ENCODE measurements around the gene ATR. TPM values are rescaled to one million over a fixed set of nuclear protein-coding genes. Genes with fewer than 3 reads are reported as not detected.

Gene ATR
- total RNA-seq: 22.1 and 23.6 TPM in 2 replicates

DNA sequence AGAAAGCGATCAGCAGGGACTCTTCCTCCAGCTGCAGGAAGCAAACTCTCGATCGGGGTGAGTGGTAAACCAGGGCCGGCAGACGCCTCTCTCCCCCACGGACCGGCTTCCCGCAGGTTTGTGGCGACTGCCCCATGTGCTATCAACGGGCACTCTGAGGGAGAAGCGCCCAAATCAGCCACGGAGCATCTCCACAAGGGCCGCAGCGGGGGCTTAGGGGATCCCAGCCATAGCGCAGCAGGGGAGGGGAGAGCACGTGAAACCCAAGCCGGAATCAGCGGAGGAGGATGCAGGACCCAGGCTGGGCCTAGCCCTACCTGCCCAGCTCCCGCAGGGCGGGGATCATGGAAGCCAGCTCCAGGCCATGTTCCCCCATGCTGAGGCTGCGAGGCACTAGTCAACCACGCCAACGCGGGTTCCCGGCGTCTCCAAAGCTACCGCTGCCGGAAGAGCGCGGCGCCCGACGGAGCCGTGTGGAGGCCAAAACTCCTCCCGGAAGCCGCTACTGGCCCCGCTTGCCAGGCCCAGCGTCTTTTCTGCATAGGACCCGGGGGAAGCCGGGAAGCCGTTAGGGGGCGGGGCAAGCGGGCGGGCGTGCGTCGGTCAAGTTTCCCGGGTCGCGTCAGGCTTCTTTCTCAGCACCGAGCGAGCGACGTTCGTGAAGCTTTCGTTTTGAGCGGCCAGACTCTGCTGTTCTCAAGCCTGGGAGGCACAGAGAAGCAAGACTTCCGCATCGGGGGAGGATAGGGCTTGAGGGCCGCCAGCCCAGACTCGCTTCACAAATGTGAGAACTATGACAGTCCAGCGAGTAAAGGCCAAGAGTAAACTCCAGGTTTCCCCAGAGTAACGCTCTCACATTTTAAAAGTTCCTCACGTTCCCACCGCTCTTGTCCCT, at the start of gene ATR:
ATR (minus strand) TSS at position 405 of the 895 bp plus-strand sequence; CDS start at position 376, 29 bp downstream.
- Histone ChIP-seq H3K79me2 (ENCODE audit: insufficient read depth, low read length) (peaks cover 48% of the 10 kb centered on the region), H3K27ac (ENCODE audit: low read depth, low read length) (peak within 1 kb of the TSS; percentile 94), H3K36me3 (ENCODE audit: insufficient read depth, low read length) (no peaks in the 10 kb centered on the region), H3K27me3 (ENCODE audit: insufficient read depth, low read length) (peaks cover 3% of the 10 kb centered on the region), H2AFZ (ENCODE audit: low read length) (peak within 1 kb of the TSS; percentile 97), H3K4me1 (ENCODE audit: insufficient read depth, low read length) (peaks cover 23% of the 10 kb centered on the region), H3K4me2 (ENCODE audit: insufficient read depth, low read length) (peak within 1 kb of the TSS; percentile 91), H3K4me3 (ENCODE audit: insufficient read depth, low read length) (peak within 1 kb of the TSS; percentile 95), H3K9me3 (ENCODE audit: low read depth, low read length) (no peaks in the 10 kb centered on the region), H4K20me1 (ENCODE audit: insufficient read depth, low read length) (no peaks in the 10 kb centered on the region)
- peak; percentile 92 for DNase-seq (ENCODE audit: insufficient read length, low spot score, missing footprints)
- TF ChIP-seq, protein P1, sequence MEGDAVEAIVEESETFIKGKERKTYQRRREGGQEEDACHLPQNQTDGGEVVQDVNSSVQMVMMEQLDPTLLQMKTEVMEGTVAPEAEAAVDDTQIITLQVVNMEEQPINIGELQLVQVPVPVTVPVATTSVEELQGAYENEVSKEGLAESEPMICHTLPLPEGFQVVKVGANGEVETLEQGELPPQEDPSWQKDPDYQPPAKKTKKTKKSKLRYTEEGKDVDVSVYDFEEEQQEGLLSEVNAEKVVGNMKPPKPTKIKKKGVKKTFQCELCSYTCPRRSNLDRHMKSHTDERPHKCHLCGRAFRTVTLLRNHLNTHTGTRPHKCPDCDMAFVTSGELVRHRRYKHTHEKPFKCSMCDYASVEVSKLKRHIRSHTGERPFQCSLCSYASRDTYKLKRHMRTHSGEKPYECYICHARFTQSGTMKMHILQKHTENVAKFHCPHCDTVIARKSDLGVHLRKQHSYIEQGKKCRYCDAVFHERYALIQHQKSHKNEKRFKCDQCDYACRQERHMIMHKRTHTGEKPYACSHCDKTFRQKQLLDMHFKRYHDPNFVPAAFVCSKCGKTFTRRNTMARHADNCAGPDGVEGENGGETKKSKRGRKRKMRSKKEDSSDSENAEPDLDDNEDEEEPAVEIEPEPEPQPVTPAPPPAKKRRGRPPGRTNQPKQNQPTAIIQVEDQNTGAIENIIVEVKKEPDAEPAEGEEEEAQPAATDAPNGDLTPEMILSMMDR (IDR thresholded peaks at IDR 0.05; ENCODE audit: extremely low read depth, low read depth, low read length): no peak

DNA sequence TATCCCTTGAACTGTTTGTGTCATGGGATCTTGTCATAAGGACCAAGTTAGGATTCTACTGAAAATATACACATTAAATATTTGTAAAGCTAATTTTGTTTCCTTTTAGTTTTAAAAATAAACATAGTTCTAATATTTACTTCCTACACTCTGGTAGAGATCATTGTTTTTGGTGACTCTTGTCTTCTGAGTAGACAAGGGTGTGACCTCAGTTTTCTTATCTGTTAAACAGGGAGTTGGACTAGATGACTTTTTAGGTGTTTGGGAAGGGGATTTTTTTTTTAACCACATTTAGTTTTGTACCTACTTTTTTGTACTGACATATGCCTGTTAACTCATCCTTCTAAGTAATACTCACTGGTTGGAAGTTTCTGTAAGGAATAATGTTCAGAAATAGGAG, 48.4 kb upstream of the ATR start:
- H3K4me3 ChIP-seq (ENCODE audit: insufficient read depth, low read length): no peak overlapping the region
- no peaks in the 10 kb centered on the region for H4K20me1 ChIP-seq (ENCODE audit: insufficient read depth, low read length)
- no peak overlapping the region for H3K27ac ChIP-seq (ENCODE audit: low read depth, low read length)
- H3K9me3 ChIP-seq (ENCODE audit: low read depth, low read length): no peaks in the 10 kb centered on the region
- no peaks in the 10 kb centered on the region for H3K4me1 ChIP-seq (ENCODE audit: insufficient read depth, low read length)
- H3K79me2 ChIP-seq (ENCODE audit: insufficient read depth, low read length): no peaks in the 10 kb centered on the region
- H3K4me2 ChIP-seq (ENCODE audit: insufficient read depth, low read length): no peak overlapping the region
- no peak overlapping the region for H2AFZ ChIP-seq (ENCODE audit: low read length)
- TF ChIP-seq, protein P1 (IDR thresholded peaks at IDR 0.05; ENCODE audit: extremely low read depth, low read depth, low read length): no peak
- no peaks in the 10 kb centered on the region for H3K36me3 ChIP-seq (ENCODE audit: insufficient read depth, low read length)
- no peak for DNase-seq (ENCODE audit: insufficient read length, low spot score, missing footprints)
- peaks cover 3% of the 10 kb centered on the region for H3K27me3 ChIP-seq (ENCODE audit: insufficient read depth, low read length)

DNA sequence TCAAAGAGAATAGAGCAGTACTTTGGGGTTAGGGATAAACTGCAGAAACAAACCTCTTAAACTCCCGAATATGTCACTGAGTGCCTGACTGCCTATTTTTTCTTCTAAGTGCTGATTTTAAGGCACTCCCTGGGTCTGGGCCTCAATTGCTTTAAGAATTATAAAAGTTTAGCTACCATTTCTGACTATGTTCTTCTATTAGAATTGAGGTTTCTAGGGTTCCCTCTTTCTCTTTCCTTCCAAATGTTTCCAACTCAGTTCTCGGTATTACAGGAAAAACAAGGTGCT, 46.6 kb upstream of the ATR start:
- H3K4me3 ChIP-seq (ENCODE audit: insufficient read depth, low read length): no peak overlapping the region
- peaks cover 3% of the 10 kb centered on the region for H3K27me3 ChIP-seq (ENCODE audit: insufficient read depth, low read length)
- no peak for DNase-seq (ENCODE audit: insufficient read length, low spot score, missing footprints)
- TF ChIP-seq, protein P1 (IDR thresholded peaks at IDR 0.05; ENCODE audit: extremely low read depth, low read depth, low read length): no peak
- H3K9me3 ChIP-seq (ENCODE audit: low read depth, low read length): no peaks in the 10 kb centered on the region
- no peaks in the 10 kb centered on the region for H3K36me3 ChIP-seq (ENCODE audit: insufficient read depth, low read length)
- H3K27ac ChIP-seq (ENCODE audit: low read depth, low read length): no peak overlapping the region
- H2AFZ ChIP-seq (ENCODE audit: low read length): no peak overlapping the region
- H4K20me1 ChIP-seq (ENCODE audit: insufficient read depth, low read length): no peaks in the 10 kb centered on the region
- H3K4me2 ChIP-seq (ENCODE audit: insufficient read depth, low read length): no peak overlapping the region
- H3K4me1 ChIP-seq (ENCODE audit: insufficient read depth, low read length): no peaks in the 10 kb centered on the region
- H3K79me2 ChIP-seq (ENCODE audit: insufficient read depth, low read length): no peaks in the 10 kb centered on the region

DNA sequence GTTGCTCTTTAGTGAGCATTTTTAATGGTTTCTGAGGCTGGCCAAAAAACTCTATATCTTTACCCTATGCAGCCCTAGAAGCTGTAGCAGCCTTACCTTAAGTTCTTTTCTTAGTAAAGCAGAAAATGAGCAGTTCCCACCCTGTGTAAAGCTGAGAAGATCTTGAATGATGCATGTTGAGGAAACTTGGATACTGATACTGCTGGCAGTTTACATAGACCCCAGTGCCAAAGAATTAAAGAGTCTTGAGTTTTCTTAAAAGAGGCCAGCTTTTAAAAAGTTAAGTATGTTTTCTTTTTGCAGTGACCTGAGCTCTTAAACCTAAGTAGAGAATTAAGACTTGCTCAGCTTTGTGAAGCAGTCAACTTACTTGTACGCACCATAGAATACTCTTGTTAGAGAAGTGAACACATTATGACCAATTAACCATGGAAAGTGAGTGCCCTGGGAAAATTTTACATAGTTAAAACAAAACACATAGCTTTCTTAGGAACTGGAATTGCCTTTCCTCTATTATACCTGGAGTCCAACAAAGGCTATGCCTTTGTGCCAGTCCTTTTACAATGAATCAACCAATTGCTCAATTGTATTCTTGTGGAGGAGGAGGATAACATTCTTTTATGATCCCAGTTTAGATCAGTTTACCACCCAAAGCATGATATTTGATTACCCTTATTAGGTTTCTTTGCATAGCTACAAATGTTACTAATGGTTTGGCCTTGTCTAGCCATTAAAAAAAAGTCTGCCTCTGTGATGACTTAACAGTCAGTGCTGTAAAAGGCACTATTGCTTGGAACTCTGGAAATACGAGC, 46.0 kb upstream of the ATR start:
- DNase-seq (ENCODE audit: insufficient read length, low spot score, missing footprints): no peak
- TF ChIP-seq, protein P1 (IDR thresholded peaks at IDR 0.05; ENCODE audit: extremely low read depth, low read depth, low read length): no peak
- Histone ChIP-seq H3K36me3 (ENCODE audit: insufficient read depth, low read length) (no peaks in the 10 kb centered on the region), H2AFZ (ENCODE audit: low read length) (no peak overlapping the region), H3K79me2 (ENCODE audit: insufficient read depth, low read length) (no peaks in the 10 kb centered on the region), H3K4me1 (ENCODE audit: insufficient read depth, low read length) (no peaks in the 10 kb centered on the region), H3K27me3 (ENCODE audit: insufficient read depth, low read length) (peaks cover 3% of the 10 kb centered on the region), H4K20me1 (ENCODE audit: insufficient read depth, low read length) (no peaks in the 10 kb centered on the region), H3K4me2 (ENCODE audit: insufficient read depth, low read length) (no peak overlapping the region), H3K27ac (ENCODE audit: low read depth, low read length) (no peak overlapping the region), H3K9me3 (ENCODE audit: low read depth, low read length) (no peaks in the 10 kb centered on the region), H3K4me3 (ENCODE audit: insufficient read depth, low read length) (no peak overlapping the region)

All from osteoblast (primary cell).